Right lobe of liver (tissue), 6 donors: ENCODE data around the gene SNX32. TPM values are rescaled to one million over a fixed set of nuclear protein-coding genes. Genes with fewer than 3 reads are reported as not detected.

Source experiments
- ATAC-seq, 4 donors: fragments of 200-7000 bp; cut with Tn5 transposase; one replicate each; pipeline ENCODE4 v1.9.1; 2020; ENCODE audit warnings: mild to moderate bottlenecking in 4 of 4, moderate library complexity in 4 of 4
- DNase-seq, 3 donors: peaks; one replicate each; pipeline ENCODE4 v3.0.0-alpha.2; 2020
- H3K27ac ChIP-seq, 3 donors: fragments of 200-600 bp; one replicate each; pipeline ENCODE4 v1.8.0; 2022
- H3K27me3 ChIP-seq, 2 donors: fragments of 200-600 bp; one replicate each; pipeline ENCODE4 v1.8.0; 2022
- H3K36me3 ChIP-seq, 4 donors: fragments of 200-600 bp; sonication (generic) in 1 of 4; one replicate each; pipeline versions ENCODE4 v1.5.1 to v1.8.0; 2017 to 2022; ENCODE audit warnings: control low read depth in 1 of 4
- H3K4me1 ChIP-seq, 4 donors: fragments of 200-600 bp; sonication (generic) in 1 of 4; one replicate each; pipeline versions ENCODE4 v1.5.1 to v1.8.0; 2017 to 2022; ENCODE audit warnings: control low read depth in 1 of 4
- H3K4me3 ChIP-seq, 3 donors: fragments of 200-600 bp; one replicate each; pipeline ENCODE4 v1.8.0; 2022
- H3K9me3 ChIP-seq, 4 donors: fragments of 200-600 bp; sonication (generic) in 1 of 4; one replicate each; pipeline versions ENCODE4 v1.5.1 to v1.8.0; 2017 to 2022; ENCODE audit warnings: control low read depth in 1 of 4
- CTCF ChIP-seq, 4 donors: fragments of 200-600 bp in 3 of 4; fragments of 450-650 bp in 1 of 4; IDR thresholded peaks; one replicate each; pipeline versions ENCODE4 v1.5.1 to v1.8.0; 2016 to 2022; ENCODE audit warnings: antibody characterized with exemption in 4 of 4, mild to moderate bottlenecking in 2 of 4
- POLR2A ChIP-seq: fragments of 450-650 bp; IDR thresholded peaks from one replicate; pipeline ENCODE4 v1.6.1; 2017; ENCODE audit warnings: antibody characterized with exemption, mild to moderate bottlenecking
- WGBS: methylation state at CpG from one replicate; pipeline ENCODE4 v1.1.6; 2018; ENCODE audit warnings: low coverage, low lambda C conversion rate; ENCODE audit not compliant: insufficient coverage; ENCODE audit errors: missing lambda C conversion rate; 5-methylcytosine and 5-hydroxymethylcytosine counted together
- intact Hi-C, 2 donors: fragments of 100-400 bp; cut with DNase I; formaldehyde crosslinking; loops; one replicate each; pipeline versions ENCODE4 v1.11.2 to v1.14.1; 2022
- total RNA-seq, 6 experiments: library from RNA; depleted of rRNA in 2 of 6; stranded (reverse); fragments of >200 nt in 2 of 6; fragmentation: NEBNext Ultra II Directional in 3 of 6; extraction: Animal tissue kit (Norgen Biotek cat#: 25700) in 3 of 6; gene quantifications; one replicate each; pipeline versions ENCODE4 v1.1.0 to v1.2.4, GENCODE V29; 2016 to 2023
- donor health status: DM: no; HTN: yes; CAD: no.
- donor health status: DM: no; HTN: no; CAD: no.
- donor health status: DM: no; HTN: no; CAD: no.
- donor health status: DM: no; HTN: yes; CAD: no.
- donor health status: DM: no; HTN: yes; CAD: no.

SNX32 gene
- total RNA-seq, 6 experiments from 2014 or later, result 0.16 to 0.37 (median 0.31) TPM; not detected in 3

DNA sequence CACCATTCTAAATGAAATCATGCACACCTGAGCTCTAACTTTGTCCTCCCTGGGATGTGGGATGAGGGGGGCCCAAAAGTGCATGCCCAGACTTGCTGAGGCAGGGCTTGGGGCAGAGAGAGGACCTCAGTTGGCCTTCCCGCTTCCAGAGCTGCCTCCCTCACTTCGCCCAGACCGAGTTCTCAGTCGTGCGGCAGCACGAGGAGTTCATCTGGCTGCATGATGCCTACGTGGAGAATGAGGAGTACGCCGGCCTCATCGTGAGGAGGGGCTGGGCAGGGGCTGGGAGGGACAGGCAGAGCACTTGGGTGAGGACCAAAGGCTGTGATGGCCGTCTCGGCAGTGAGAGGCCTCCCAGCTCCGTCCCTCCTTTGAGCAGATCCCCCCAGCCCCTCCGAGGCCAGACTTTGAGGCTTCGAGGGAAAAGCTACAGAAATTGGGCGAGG is 16.0 kb downstream of the SNX32 start:
- Histone ChIP-seq H3K4me3 (no peak overlapping the region), H3K9me3 (no peaks in the 10 kb centered on the region), H3K27me3 (no peaks in the 10 kb centered on the region), H3K36me3 (peaks cover 6 to 22% (median 15%) of the 10 kb centered on the region in 4 donors), H3K27ac (no peak overlapping the region), H3K4me1 (no peaks in the 10 kb centered on the region)
- TF ChIP-seq CTCF (IDR thresholded peaks at IDR 0.05) (no peak), POLR2A (no peak)
- DNase-seq (no peak), ATAC-seq (no peak)
- intact Hi-C loops, result no loop called here
- WGBS, result 50% methylated on average over 12 of the region's 16 CpGs

DNA sequence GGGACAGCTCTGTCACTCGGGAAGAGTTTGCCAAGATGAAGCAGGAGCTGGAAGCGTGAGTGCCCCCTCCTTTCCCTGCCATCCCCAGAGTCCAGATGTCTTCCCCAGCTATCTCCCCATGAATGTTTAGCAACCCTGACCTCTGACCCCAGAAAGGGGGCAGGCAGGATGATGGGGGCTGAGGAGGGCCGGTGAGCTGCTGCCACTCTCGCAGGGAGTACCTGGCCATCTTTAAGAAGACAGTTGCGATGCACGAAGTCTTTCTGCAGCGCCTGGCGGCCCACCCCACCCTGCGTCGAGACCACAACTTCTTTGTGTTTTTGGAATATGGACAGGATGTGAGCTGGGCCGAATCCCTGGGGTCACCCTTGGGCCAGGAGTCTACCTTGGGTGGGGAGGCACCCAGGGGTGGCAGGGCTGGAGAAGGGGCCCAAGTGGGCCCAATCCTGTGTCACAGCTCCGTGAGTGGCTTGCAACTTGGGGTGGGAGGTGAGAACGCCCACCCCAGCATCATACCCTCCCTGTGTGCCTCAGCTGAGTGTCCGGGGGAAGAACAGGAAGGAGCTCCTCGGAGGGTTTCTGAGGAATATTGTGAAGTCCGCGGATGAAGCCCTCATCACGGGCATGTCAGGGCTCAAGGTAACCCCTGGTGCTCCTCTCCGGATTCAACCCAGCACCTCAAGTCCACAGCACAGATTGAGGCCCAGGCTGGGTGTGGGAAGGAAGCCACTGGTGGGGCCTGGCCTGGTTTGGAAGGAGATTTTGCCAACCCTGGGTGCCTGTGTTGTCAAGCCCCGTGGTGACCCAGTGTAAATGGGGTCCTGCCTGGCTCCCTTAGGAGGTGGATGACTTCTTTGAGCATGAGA is 16.7 kb downstream of the SNX32 start:
- H3K36me3 ChIP-seq, result peaks cover 6 to 29% (median 19%) of the 10 kb centered on the region in 4 donors
- H3K4me3 ChIP-seq, result no peak overlapping the region
- no peak overlapping the region for H3K27ac ChIP-seq
- 58% methylated on average over 9 of the region's 20 CpGs for WGBS
- no peak for TF ChIP-seq POLR2A
- TF ChIP-seq CTCF (IDR thresholded peaks at IDR 0.05), result no peak
- ATAC-seq, result peak in 2 of 4 donors; percentile 10 to 13
- H3K4me1 ChIP-seq, result no peaks in the 10 kb centered on the region
- intact Hi-C loops, result no loop called here
- no peaks in the 10 kb centered on the region for H3K27me3 ChIP-seq
- DNase-seq, result peak in 1 of 3 donors; percentile 45
- H3K9me3 ChIP-seq, result no peaks in the 10 kb centered on the region

DNA sequence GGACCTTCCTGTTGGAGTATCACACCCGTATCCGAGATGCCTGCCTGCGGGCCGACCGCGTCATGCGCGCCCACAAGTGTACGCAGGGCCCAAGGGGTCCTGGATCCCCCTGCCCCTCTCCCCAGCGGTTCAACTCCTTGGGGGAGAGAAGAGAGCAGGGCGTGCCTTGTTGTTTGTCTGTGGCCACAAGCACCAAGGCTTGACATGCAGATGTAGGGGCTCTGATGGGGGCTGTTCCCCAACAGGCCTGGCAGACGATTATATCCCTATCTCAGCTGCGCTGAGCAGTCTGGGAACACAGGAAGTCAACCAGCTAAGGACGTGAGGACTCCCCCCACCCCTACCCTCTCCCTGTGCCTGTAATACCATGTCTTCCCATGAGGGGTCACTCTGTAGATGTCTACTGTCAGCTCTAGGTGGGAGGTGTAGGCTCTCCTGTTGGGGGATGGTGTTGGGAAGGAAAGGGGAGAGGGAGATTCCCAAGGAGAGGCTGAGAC is 17.4 kb downstream of the SNX32 start:
- DNase-seq (no peak), ATAC-seq (peak in 3 of 4 donors; percentile 7 to 11 (median 11))
- Histone ChIP-seq H3K27ac (no peak overlapping the region), H3K4me3 (no peak overlapping the region), H3K36me3 (peaks cover 6 to 35% (median 21%) of the 10 kb centered on the region in 4 donors), H3K27me3 (no peaks in the 10 kb centered on the region), H3K4me1 (peaks cover 0 to 5% (median 2%) of the 10 kb centered on the region in 4 donors), H3K9me3 (no peaks in the 10 kb centered on the region)
- no CpG with 5 or more reads among the region's 14 CpGs for WGBS
- TF ChIP-seq CTCF (IDR thresholded peaks at IDR 0.05) (peak; percentile 9 to 44 (median 25)), POLR2A (no peak)
- intact Hi-C loops, result no loop called here

DNA sequence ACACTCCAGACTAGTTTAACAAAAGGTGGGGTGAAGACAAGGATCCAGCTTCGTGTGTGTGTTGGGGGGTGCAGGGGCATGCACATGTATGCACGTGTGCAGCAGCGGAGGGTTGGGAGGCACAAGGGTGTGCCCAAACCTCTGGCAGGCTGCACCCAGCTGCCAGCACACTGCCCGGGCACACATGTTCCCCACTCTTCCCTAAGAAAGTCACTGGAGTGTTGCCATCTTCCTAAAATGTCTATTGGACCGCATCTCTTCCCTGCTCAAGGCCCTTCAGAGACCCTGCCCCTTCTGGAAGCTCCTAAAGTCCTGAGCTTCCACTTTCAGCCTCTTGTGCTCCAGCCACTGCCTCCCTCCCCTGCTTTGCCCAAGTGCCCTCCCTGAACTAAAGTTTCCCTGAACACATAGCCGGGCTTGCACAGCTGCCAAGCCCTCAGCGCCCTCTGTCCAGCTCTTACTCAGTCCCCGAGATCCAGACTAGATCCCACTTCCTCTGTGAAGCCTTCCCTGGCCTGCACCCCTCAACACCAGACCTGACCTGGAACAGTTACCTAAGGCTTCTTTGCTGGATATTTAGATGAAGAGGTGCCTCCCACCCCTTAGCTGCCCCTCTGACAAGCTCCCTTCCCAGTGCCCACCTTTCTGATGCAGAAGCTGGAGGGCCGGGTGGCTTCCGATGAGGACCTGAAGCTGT is 18.2 kb downstream of the SNX32 start:
- no peaks in the 10 kb centered on the region for H3K27me3 ChIP-seq
- H3K9me3 ChIP-seq, result no peaks in the 10 kb centered on the region
- H3K4me3 ChIP-seq, result no peak overlapping the region
- peaks cover 6 to 38% (median 21%) of the 10 kb centered on the region in 4 donors for H3K36me3 ChIP-seq
- TF ChIP-seq POLR2A (no peak), CTCF (IDR thresholded peaks at IDR 0.05) (no peak)
- H3K4me1 ChIP-seq, result peaks cover 0 to 9% (median 4%) of the 10 kb centered on the region in 4 donors
- intact Hi-C loops, result no loop called here
- no peak overlapping the region for H3K27ac ChIP-seq
- WGBS, result 86% methylated on average over 3 of the region's 10 CpGs
- ATAC-seq (peak in 1 of 4 donors; percentile 3), DNase-seq (no peak)
